GM21825 (cell line): ENCODE results near the gene ABHD16A.

Experiments
- ATAC-seq: cut with Tn5 transposase; IDR thresholded peaks from one replicate; pipeline ENCODE4 v1.9.1; 2021; ENCODE audit warnings: mild to moderate bottlenecking, moderate library complexity; ENCODE audit not compliant: unreplicated experiment

ABHD16A gene

GRCh38 chr6:31690231-31691077 lies 12.7 kb downstream of the ABHD16A start:
- no peak for ATAC-seq

GRCh38 chr6:31689249-31690110 lies 13.6 kb downstream of the ABHD16A start:
- no peak for ATAC-seq

GRCh38 chr6:31687860-31688693 lies 15.0 kb downstream of the ABHD16A start:
- no peak for ATAC-seq

GRCh38 chr6:31687321-31687720 lies 15.8 kb downstream of the ABHD16A start:
- no peak for ATAC-seq

- ATAC-seq, result no peak
Measured at GRCh38 chr6:31686483-31686882, 16.6 kb downstream of the ABHD16A start.

- ATAC-seq, result no peak
Measured at GRCh38 chr6:31683591-31683990, 19.5 kb downstream of the ABHD16A start.

GRCh38 chr6:31681135-31681671 lies 21.9 kb downstream of the ABHD16A start:
- ATAC-seq, result peak; percentile 26

- ATAC-seq, result peak; percentile 46
Measured at GRCh38 chr6:31680226-31681134, 22.6 kb downstream of the ABHD16A start, which contains the start of gene LY6G5C. Gene LY6G5C, minus strand, starts transcription at chr6:31681067. Its CDS starts 694 bp downstream, at chr6:31680373.

GRCh38 chr6:31677955-31678354 lies 25.2 kb downstream of the ABHD16A start:
- ATAC-seq, result no peak

GRCh38 chr6:31676904-31677303 lies 26.2 kb downstream of the ABHD16A start:
- no peak for ATAC-seq

GRCh38 chr6:31676322-31676903 lies 26.7 kb downstream of the ABHD16A start:
- no peak for ATAC-seq

GRCh38 chr6:31669676-31670075 lies 33.4 kb downstream of the ABHD16A start, which contains the start of gene LY6G5B:
Gene LY6G5B, plus strand, starts transcription at chr6:31669976. Its CDS starts 975 bp downstream, at chr6:31670951.
- ATAC-seq, result no peak

- no peak for ATAC-seq
Measured at GRCh38 chr6:31666337-31666965, 36.7 kb downstream of the ABHD16A start.

- peak; percentile 68 for ATAC-seq
Measured at GRCh38 chr6:31665501-31666336, 37.4 kb downstream of the ABHD16A start, which contains the start of gene CSNK2B. Gene CSNK2B, plus strand, starts transcription at chr6:31666080. Its CDS starts 752 bp downstream, at chr6:31666832.

- peak; percentile 26 for ATAC-seq
Measured at GRCh38 chr6:31664790-31665500, 38.2 kb downstream of the ABHD16A start, which contains the start of gene GPANK1. Gene GPANK1, minus strand, starts transcription at chr6:31664997. Its CDS starts 519 bp downstream, at chr6:31664478.

GRCh38 chr6:31663961-31664789 lies 38.9 kb downstream of the ABHD16A start:
- no peak for ATAC-seq
